B cell (primary cell): ENCODE measurements around the gene FAM222A. TPM values are rescaled to one million over a fixed set of nuclear protein-coding genes. Genes with fewer than 3 reads are reported as not detected.

ENCODE experiments used
- ATAC-seq: fragments of 200-7000 bp; cut with Tn5 transposase; one replicate; pipeline ENCODE4 v1.10.0; 2021; ENCODE audit warnings: low read depth, mild to moderate bottlenecking, moderate number of reproducible peaks, moderate library complexity
- CTCF ChIA-PET: fragments of 350-600 bp; sonication (Branson Sonifier 250); formaldehyde crosslinking; loops from one replicate; lab custom pipeline; 2021; ENCODE audit warnings: antibody characterized with exemption, inconsistent platforms; lab: Charles Lee
- POLR2A ChIA-PET: fragments of 350-600 bp; sonication (Branson Sonifier 250); formaldehyde crosslinking; loops from one replicate; lab custom pipeline; 2021; ENCODE audit warnings: antibody characterized with exemption; lab: Charles Lee
- DNase-seq: peaks from one replicate; pipeline ENCODE4 v3.0.0; 2013
- H2AFZ ChIP-seq: 2 replicates; pipeline ENCODE4 v1.6.1; 2012; ENCODE audit warnings: mild to moderate bottlenecking, low read depth, low read length; ENCODE audit not compliant: insufficient read depth, poor library complexity, severe bottlenecking
- H3K27ac ChIP-seq, 2 donors: 1 replicate in 1 of 2; 2 replicates in 1 of 2; pipeline ENCODE4 v1.5.1; 2012 to 2013; ENCODE audit warnings: low read length in 2 of 2, mild to moderate bottlenecking in 2 of 2, moderate library complexity in 1 of 2
- H3K27me3 ChIP-seq, 4 experiments: fragments of 200-600 bp in 1 of 4; sonication (generic) in 1 of 4; replicated peaks in 1 of 4; 1 replicate in 2 of 4; 2 replicates in 2 of 4; pipeline versions ENCODE4 v1.6.1 to v1.7.0; 2013 to 2016; ENCODE audit warnings: low read length in 3 of 4, mild to moderate bottlenecking in 2 of 4, mixed read lengths in 1 of 4, moderate library complexity in 1 of 4; ENCODE audit not compliant: insufficient read depth in 4 of 4, control insufficient read depth in 3 of 4; ENCODE audit errors: control extremely low read depth in 1 of 4
- H3K36me3 ChIP-seq, 2 experiments: replicated peaks in 1 of 2; 1 replicate in 1 of 2; 2 replicates in 1 of 2; pipeline versions ENCODE4 v1.6.1 to v1.7.1; 2013; ENCODE audit warnings: low read length in 1 of 2; ENCODE audit not compliant: insufficient read depth in 2 of 2, control insufficient read depth in 1 of 2; ENCODE audit errors: control extremely low read depth in 1 of 2, extremely low read depth in 1 of 2
- H3K4me1 ChIP-seq, 2 donors: fragments of 200-600 bp in 1 of 2; sonication (generic) in 1 of 2; 1 replicate in 1 of 2; 2 replicates in 1 of 2; pipeline versions ENCODE4 v1.5.1 to v1.6.1; 2013 to 2017; ENCODE audit warnings: low read length in 2 of 2; ENCODE audit not compliant: control insufficient read depth in 2 of 2, insufficient read depth in 2 of 2
- H3K4me2 ChIP-seq: replicated peaks from 2 replicates; pipeline ENCODE3; 2012; ENCODE audit warnings: mild to moderate bottlenecking, low read depth, low read length; ENCODE audit not compliant: poor library complexity, severe bottlenecking
- H3K4me3 ChIP-seq, 5 experiments: fragments of 200-600 bp in 1 of 5; sonication (generic) in 1 of 5; 1 replicate in 3 of 5; 2 replicates in 2 of 5; pipeline versions ENCODE4 v1.5.1 to v1.7.0; 2011 to 2016; ENCODE audit warnings: low read length in 4 of 5, mild to moderate bottlenecking in 4 of 5, low read depth in 2 of 5, control low read depth in 1 of 5, moderate library complexity in 1 of 5; ENCODE audit not compliant: insufficient read depth in 1 of 5; ENCODE audit errors: control extremely low read depth in 1 of 5, extremely low read depth in 1 of 5
- H3K79me2 ChIP-seq: fragments of 200-600 bp; sonication (generic); one replicate; pipeline ENCODE4 v1.6.0; 2016; ENCODE audit warnings: low read length; ENCODE audit not compliant: control insufficient read depth, insufficient read depth
- H3K9ac ChIP-seq: fragments of 200-600 bp; sonication (generic); 2 replicates; pipeline ENCODE4 v1.6.1; 2017; ENCODE audit warnings: mild to moderate bottlenecking, low read length, moderate library complexity
- H3K9me3 ChIP-seq, 3 donors: one replicate each; pipeline versions ENCODE4 v1.6.1 to v1.7.1; 2013; ENCODE audit warnings: low read length in 2 of 3; ENCODE audit not compliant: control insufficient read depth in 2 of 3, insufficient read depth in 1 of 3; ENCODE audit errors: control extremely low read depth in 1 of 3
- H4K20me1 ChIP-seq: 2 replicates; pipeline ENCODE4 v1.6.0; 2012; ENCODE audit warnings: mild to moderate bottlenecking, low read length; ENCODE audit not compliant: insufficient read depth, control insufficient read depth, poor library complexity, severe bottlenecking
- H3K27ac Mint-ChIP-seq: one replicate; pipeline ENCODE4 v1.8.0; 2021; ENCODE audit warnings: mixed read lengths
- H3K27me3 Mint-ChIP-seq: one replicate; pipeline ENCODE4 v1.8.0; 2021; ENCODE audit warnings: mixed read lengths
- H3K4me1 Mint-ChIP-seq: one replicate; pipeline ENCODE4 v1.8.0; 2021; ENCODE audit warnings: mixed read lengths
- H3K4me3 Mint-ChIP-seq: one replicate; pipeline ENCODE4 v1.8.0; 2021; ENCODE audit warnings: mixed read lengths
- H3K9me3 Mint-ChIP-seq: one replicate; pipeline ENCODE4 v1.8.0; 2022; ENCODE audit warnings: mixed read lengths; ENCODE audit not compliant: insufficient read depth
- EZH2 ChIP-seq: IDR thresholded peaks from 2 replicates; pipeline ENCODE4 v1.6.1; 2012; ENCODE audit warnings: borderline replicate concordance, low read depth, mild to moderate bottlenecking, moderate library complexity, low read length; ENCODE audit not compliant: insufficient read depth, poor library complexity, severe bottlenecking
- WGBS: methylation state at CpG from one replicate; pipeline ENCODE4 v1.1.5; 2013; ENCODE audit warnings: missing lambda C conversion rate; ENCODE audit not compliant: insufficient coverage; 5-methylcytosine and 5-hydroxymethylcytosine counted together
- intact Hi-C: fragments of 100-400 bp; cut with micrococcal nuclease; formaldehyde crosslinking; loops from one replicate; pipeline ENCODE4 v1.10.0; 2022
- polyA plus RNA-seq: library from polyadenylated mRNA; depleted of rRNA; stranded (reverse); fragments of >200 nt; gene quantifications from 2 replicates; pipeline ENCODE4 v1.2.3, GENCODE V29; 2012
- total RNA-seq, 2 donors: library from RNA; stranded (reverse); fragments of 120-200 nt in 1 of 2; gene quantifications; 1 replicate in 1 of 2; 2 replicates in 1 of 2; pipeline versions ENCODE4 v1.2.3 to v1.2.4, GENCODE V29; 2013 to 2022
- TF ChIP-seq, protein P1 (sequence below): fragments of 200-600 bp; IDR thresholded peaks from one replicate; pipeline ENCODE4 v1.8.0; 2022; ENCODE audit warnings: antibody characterized with exemption, mild to moderate bottlenecking

FAM222A gene
- total and polyA plus RNA-seq, 2 donors (not counting 1 experiment from before 2014, with no cell fraction given): 0.49 to 4.6 TPM

DNA sequence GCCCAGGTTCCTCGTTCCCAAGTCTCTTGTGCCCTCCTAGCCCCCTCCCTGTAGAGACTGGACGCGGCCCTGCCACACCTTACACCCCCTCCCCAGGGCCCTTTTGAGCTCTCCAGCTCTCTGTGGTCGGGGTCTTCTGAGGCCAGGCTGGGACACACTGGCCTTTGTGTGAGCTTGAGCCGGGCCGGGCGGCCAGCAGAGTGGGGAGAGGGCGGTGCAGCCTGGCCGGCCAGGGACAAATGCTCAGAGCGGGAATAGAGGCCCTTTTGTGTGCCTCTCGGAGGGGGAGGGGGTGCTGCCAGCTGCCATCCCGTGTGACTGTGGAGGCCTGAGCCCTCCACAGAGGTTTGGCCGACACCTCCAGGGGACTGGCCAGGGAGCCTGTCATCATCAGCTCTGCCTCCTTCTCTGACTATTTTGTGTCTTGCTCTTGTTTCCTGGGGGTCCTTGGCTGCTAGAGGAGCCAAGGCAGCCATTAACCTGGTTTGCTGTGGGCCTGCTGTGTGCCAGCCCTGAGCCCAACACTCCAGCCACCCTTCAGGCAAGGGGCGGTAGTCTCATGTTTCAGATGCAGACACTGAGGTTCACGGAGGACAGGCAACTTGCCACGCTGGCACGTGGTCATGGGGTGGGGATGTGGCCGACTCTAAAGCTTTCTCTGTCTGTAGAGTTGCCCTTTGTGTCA is 13.6 kb downstream of the FAM222A start:
- CTCF ChIA-PET: no interaction called here
- Mint-ChIP-seq H3K4me3 (no peak overlapping the region), H3K27ac (no peak overlapping the region), H3K27me3 (no peaks in the 10 kb centered on the region), H3K4me1 (no peaks in the 10 kb centered on the region), H3K9me3 (no peaks in the 10 kb centered on the region)
- Histone ChIP-seq H3K79me2 (no peaks in the 10 kb centered on the region), H3K9ac (no peak overlapping the region), H3K9me3 (no peaks in the 10 kb centered on the region), H3K27ac (no peak overlapping the region), H3K4me2 (no peak overlapping the region), H3K4me1 (no peaks in the 10 kb centered on the region), H2AFZ (no peak overlapping the region), H3K27me3 (no peaks in the 10 kb centered on the region), H4K20me1 (no peaks in the 10 kb centered on the region), H3K4me3 (no peak overlapping the region), H3K36me3 (no peaks in the 10 kb centered on the region)
- POLR2A ChIA-PET: no interaction called here
- TF ChIP-seq, protein P1, sequence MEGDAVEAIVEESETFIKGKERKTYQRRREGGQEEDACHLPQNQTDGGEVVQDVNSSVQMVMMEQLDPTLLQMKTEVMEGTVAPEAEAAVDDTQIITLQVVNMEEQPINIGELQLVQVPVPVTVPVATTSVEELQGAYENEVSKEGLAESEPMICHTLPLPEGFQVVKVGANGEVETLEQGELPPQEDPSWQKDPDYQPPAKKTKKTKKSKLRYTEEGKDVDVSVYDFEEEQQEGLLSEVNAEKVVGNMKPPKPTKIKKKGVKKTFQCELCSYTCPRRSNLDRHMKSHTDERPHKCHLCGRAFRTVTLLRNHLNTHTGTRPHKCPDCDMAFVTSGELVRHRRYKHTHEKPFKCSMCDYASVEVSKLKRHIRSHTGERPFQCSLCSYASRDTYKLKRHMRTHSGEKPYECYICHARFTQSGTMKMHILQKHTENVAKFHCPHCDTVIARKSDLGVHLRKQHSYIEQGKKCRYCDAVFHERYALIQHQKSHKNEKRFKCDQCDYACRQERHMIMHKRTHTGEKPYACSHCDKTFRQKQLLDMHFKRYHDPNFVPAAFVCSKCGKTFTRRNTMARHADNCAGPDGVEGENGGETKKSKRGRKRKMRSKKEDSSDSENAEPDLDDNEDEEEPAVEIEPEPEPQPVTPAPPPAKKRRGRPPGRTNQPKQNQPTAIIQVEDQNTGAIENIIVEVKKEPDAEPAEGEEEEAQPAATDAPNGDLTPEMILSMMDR: no peak
- no peak for TF ChIP-seq EZH2
- ATAC-seq (no peak), DNase-seq (no peak)
- WGBS: 86% methylated on average over 15 of the region's 18 CpGs
- intact Hi-C loops: no loop called here

DNA sequence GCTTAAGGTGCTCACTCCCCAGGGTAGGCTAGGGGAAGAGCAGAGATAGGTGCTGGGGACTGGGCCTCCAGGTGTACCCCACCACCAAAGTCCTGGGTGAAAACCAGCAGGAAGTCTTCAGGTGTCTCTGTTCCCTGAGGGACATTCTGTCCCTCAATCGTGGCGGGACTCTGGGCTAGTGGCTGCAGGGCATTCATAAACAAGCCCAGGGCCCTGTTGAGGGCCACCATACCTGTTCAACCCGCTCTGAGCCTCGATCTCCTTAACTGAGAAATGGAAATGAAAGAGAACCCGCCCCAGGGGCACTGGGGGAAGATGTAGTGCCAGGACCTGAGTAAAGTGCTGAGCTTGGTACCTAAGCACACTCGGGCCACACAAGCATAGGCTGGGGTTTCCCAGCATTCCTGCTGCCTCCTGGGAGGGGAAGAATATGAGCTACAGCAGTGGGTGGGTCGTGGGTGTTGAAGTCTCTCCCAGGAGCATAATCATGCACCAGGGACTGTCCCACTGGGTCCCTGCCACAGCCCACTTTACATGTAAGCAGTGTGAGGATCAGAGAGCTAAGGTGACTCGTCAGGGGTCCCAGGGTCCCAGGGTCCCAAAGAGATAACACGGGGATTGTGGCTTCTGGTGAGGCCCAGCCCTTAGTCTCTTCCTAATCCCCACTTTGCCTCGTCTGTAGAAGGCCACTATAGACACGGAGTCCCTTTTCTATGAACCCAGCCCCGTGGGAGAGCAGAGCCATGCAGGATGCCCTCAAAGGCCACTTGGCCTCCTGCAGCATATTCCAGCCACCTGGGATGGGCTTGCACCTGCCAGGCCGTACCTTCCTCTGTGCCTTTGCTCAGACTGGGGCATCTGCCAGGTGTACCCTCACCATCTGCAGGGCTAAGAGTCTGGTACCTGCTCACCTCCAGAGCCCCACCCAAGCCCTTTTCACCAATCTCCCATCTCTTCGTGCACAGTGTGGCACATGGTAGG is 14.4 kb downstream of the FAM222A start:
- Mint-ChIP-seq H3K4me3 (no peak overlapping the region), H3K27ac (no peak overlapping the region), H3K4me1 (no peaks in the 10 kb centered on the region), H3K27me3 (peaks cover 4% of the 10 kb centered on the region), H3K9me3 (no peaks in the 10 kb centered on the region)
- Histone ChIP-seq H3K79me2 (no peaks in the 10 kb centered on the region), H3K4me2 (no peak overlapping the region), H3K9ac (no peak overlapping the region), H3K4me1 (no peaks in the 10 kb centered on the region), H3K36me3 (no peaks in the 10 kb centered on the region), H3K27me3 (no peaks in the 10 kb centered on the region), H2AFZ (no peak overlapping the region), H4K20me1 (no peaks in the 10 kb centered on the region), H3K9me3 (no peaks in the 10 kb centered on the region), H3K4me3 (no peak overlapping the region), H3K27ac (no peak overlapping the region)
- no peak for DNase-seq
- TF ChIP-seq, protein P1: no peak
- no peak for TF ChIP-seq EZH2
- ChIA-PET CTCF (no interaction called here), POLR2A (no interaction called here)
- WGBS: 74% methylated on average over 12 of the region's 14 CpGs
- no peak for ATAC-seq
- intact Hi-C loops: no loop called here
